SK-N-MC (cell line): Measurements from ENCODE around the gene ARHGAP44.

ENCODE experiments used
- EZH2 ChIP-seq: fragments of 200-600 bp; sonication (generic); IDR thresholded peaks from one replicate; pipeline ENCODE4 v1.6.1; 2017; ENCODE audit warnings: antibody characterized with exemption
- POLR2AphosphoS5 ChIP-seq: IDR thresholded peaks from 2 replicates; pipeline ENCODE4 v1.6.1; 2012; ENCODE audit warnings: mild to moderate bottlenecking, low read depth, low read length, borderline replicate concordance

DNA sequence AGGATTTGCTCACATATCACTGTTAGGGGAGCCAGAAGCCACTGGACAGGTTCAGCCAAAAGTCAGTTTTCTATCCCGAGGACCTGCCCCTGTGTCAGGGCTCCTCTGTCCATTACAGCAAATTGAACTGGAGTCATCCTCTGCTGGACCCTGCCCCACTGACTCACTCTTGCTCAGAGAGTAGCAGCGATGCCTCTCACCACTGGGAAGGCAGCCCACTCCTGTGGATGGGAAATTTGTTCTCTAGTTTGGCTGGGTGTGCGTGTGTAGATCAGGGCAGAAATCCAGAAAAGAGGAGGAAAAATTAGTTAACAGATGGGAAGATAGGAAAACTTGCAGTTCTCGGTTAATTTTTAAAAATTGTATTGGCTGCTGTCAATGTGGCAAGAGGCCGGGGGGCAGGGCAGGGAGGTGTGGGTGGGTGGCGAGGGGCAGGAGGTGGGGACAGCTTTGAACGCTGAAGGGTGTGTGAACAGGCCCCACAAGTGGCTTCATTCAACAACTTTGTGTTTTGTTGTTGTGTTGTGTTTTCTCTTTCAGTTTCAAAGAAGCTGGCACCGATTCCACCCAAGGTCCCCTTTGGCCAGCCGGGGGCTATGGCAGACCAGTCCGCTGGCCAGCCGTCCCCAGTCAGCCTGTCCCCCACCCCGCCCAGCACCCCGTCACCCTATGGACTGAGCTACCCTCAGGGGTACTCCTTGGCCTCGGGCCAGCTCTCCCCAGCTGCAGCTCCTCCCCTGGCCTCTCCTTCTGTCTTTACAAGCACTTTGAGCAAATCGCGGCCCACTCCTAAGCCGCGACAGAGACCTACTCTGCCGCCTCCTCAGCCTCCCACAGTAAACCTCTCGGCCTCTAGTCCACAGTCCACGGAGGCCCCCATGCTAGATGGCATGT lies 194.9 kb downstream of the ARHGAP44 start:
- no peak for TF ChIP-seq EZH2
- TF ChIP-seq POLR2AphosphoS5: no peak
